Measurements from ENCODE around the gene POTEH.
"Not testable (repeated sequence)": the region's sequence is repeated elsewhere in the genome, so short reads cannot be mapped to it uniquely, and the experiment has no call there.

The POTEH gene

GRCh38 chr22:15738157-15738908, 48.5 kb downstream of the POTEH start:
- not testable (repeated sequence) for DNase-seq

- not testable (repeated sequence) for DNase-seq
Observed at GRCh38 chr22:15738909-15739391, 49.1 kb downstream of the POTEH start.

GRCh38 chr22:15747636-15748323, 58.0 kb downstream of the POTEH start:
- DNase-seq, result not testable (repeated sequence)

- DNase-seq, result peak; percentile 27
Observed at GRCh38 chr22:15749181-15749970, 59.5 kb downstream of the POTEH start.

- DNase-seq, result not testable (repeated sequence)
Observed at GRCh38 chr22:15759443-15760097, 69.7 kb downstream of the POTEH start.

- not testable (repeated sequence) for DNase-seq
Observed at GRCh38 chr22:15760388-15761150, 70.7 kb downstream of the POTEH start.

- not testable (repeated sequence) for DNase-seq
Observed at GRCh38 chr22:15761151-15761777, 71.4 kb downstream of the POTEH start.

GRCh38 chr22:15763559-15763958, 73.7 kb downstream of the POTEH start:
- not testable (repeated sequence) for DNase-seq

Data from activated CD4-positive, CD25-positive, alpha-beta regulatory T cell treated with anti-CD3 and anti-CD28 coated beads, Interleukin-2, amount 50 U/mL, for 72 hours (primary cell).